ENCODE data around the gene ADAMTS17.

ADAMTS17 gene

DNA sequence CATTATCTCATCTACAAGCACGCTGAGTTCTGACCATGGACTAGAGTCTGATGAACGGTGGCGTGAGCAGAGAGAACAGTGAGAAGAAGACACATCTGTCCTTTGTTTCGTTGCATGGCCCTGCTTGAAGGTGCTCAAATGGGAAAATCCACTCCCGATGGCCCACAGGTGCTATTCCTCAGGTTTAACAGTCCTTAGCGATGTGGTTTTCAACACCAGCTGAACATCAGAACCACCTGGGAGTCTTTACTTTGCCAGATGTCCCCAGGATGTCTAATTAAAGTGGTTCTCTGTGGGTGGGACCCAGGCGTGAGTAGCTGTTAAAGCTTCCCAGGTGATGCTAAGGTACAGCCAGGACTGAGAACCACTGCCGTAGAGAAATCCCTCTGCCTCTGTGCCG is 13.0 kb downstream of the ADAMTS17 start:
- TF ChIP-seq, protein P1, sequence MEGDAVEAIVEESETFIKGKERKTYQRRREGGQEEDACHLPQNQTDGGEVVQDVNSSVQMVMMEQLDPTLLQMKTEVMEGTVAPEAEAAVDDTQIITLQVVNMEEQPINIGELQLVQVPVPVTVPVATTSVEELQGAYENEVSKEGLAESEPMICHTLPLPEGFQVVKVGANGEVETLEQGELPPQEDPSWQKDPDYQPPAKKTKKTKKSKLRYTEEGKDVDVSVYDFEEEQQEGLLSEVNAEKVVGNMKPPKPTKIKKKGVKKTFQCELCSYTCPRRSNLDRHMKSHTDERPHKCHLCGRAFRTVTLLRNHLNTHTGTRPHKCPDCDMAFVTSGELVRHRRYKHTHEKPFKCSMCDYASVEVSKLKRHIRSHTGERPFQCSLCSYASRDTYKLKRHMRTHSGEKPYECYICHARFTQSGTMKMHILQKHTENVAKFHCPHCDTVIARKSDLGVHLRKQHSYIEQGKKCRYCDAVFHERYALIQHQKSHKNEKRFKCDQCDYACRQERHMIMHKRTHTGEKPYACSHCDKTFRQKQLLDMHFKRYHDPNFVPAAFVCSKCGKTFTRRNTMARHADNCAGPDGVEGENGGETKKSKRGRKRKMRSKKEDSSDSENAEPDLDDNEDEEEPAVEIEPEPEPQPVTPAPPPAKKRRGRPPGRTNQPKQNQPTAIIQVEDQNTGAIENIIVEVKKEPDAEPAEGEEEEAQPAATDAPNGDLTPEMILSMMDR (IDR thresholded peaks at IDR 0.05; ENCODE audit: borderline replicate concordance, insufficient read depth, low read depth, low read length): no peak

DNA sequence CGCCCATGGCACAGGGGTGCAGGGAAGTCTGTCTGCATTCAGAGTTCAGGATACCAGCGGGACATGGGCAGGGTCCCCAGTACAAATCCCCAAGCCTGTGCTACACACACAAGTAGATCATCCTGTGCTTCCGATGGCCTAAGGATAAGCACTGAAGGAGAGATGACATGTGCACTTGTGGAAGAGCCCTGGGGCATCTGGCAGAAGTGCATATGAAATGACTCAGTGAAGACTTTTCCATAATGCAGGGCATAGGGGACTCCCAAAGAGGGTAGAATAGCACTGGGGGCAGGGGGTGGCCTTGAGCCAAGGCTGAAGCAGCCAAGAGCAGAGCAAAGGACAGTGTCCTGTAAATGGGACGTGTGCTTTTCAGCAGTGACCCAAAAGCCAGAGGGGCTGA is 22.9 kb downstream of the ADAMTS17 start:
- TF ChIP-seq, protein P1 (IDR thresholded peaks at IDR 0.05; ENCODE audit: borderline replicate concordance, insufficient read depth, low read depth, low read length): no peak
- H3K4me3 ChIP-seq (ENCODE audit: low read depth, low read length): no peak overlapping the region

More for the DNA sequence above, 13.0 kb downstream of the ADAMTS17 start:
- H3K4me3 ChIP-seq (ENCODE audit: low read depth, low read length): no peak overlapping the region

DNA sequence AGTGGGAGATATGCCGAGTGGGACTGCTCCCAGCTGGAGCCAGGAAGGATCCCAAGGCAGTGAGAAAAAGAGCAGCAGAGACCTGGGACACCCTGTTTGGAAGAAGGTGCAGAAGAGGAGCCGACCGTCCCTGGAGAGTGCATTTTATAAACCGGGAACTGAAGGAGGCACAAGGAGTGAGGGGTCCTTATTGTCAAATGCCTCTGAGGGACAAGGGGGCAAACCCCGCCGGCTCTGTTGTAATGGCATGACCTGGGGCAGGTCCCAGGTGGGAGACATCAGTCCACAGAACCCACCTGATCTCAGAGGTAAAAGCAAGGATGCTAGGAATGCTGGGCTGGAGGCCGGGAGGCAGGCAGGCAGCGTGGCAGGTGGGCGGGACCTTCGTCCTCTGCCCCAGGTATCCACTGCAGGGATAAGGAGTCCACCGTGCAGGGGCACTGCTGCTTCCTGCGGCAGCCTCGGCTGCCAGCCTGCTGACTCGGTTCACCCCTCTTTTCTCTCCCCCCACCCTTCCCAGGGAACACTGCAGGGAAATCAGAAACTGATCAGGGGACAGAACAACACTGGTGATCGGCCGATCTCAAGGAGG is 26.9 kb downstream of the ADAMTS17 start:
- TF ChIP-seq, protein P1 (IDR thresholded peaks at IDR 0.05; ENCODE audit: borderline replicate concordance, insufficient read depth, low read depth, low read length): no peak
- no peak overlapping the region for H3K4me3 ChIP-seq (ENCODE audit: low read depth, low read length)

DNA sequence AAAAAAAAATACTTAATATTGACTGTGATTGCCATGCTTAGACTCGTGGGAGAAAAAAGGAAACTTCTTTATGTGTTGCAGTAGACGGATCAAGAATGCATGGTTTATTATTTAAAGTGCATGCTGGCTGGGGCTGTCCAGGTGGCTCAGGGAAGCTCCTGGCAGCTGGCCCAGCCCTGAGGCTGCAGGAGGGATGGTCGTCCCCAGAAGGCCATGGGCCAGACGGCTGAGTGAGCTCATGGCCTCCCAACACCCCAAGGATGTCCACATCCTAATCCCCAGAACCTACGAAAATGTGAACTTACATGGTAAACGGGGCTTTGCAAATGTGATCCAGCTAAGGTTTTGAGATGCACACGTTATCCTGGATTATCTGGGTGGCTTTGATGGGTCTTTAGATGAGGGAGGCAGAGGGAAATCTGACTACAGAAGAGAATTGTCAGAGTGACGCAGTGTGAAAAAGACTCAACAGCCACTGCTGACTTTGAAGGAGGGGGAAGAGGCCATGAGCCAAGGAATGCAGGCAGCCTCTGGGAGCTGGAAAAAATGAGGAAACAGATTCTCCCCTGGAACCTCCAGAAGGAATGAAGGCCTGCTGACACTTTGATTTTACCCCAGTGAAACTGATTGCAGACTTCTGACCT is 29.8 kb downstream of the ADAMTS17 start:
- TF ChIP-seq, protein P1 (IDR thresholded peaks at IDR 0.05; ENCODE audit: borderline replicate concordance, insufficient read depth, low read depth, low read length): no peak
- no peak overlapping the region for H3K4me3 ChIP-seq (ENCODE audit: low read depth, low read length)

DNA sequence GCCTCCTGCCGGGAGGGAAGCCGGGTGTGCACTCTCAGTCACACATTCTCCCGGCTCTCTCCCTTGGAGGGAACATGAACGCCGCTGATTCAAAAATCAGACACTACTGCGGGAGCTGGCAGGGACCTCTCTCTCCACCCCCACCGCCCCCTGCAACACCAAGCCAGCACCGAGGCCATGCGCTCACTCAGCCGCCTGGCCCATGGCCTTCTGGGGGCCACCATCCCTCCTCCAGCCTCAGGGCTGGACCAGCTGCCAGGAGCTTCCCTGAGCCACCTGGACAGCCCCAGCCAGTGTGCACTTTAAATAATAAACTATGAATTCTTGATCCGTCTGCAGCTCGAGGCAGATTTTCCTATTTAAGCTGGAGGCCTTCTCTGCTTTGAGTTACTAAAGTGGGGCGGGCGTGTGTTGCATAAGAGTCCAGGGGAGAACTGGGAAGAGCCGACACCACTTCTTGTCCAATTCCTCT is 30.6 kb downstream of the ADAMTS17 start:
- no peak overlapping the region for H3K4me3 ChIP-seq (ENCODE audit: low read depth, low read length)
- TF ChIP-seq, protein P1 (IDR thresholded peaks at IDR 0.05; ENCODE audit: borderline replicate concordance, insufficient read depth, low read depth, low read length): no peak

DNA sequence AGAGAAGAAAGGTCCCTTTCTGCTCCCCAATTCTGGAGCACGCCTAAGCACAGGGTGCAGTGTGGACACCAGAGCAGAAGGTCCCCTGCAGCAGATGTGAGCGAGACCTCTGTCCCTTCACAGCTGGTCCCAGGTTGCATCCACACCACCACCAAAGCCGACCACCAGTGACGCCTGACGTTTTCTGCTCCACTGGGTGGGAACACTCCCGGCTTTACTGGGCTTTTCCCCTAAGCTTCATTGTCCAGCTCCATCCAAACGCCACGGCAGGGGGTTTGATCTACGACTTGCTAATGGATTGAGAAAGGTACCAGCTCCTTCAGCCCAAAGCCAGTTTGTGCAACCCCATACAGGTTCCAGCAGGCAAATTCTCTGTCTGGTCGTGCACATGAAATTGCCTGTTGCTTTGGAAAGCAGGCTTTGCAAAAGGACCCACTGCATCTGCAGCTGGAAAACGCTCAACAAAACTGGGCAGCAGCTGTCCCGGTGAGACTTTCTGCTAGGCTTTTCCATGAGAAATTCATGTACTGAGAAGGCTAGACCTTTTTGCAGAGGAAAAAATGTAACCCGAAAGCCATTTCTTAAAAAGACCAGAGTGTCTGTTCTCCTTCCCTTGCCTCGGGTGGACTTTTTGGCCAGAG is 31.1 kb downstream of the ADAMTS17 start:
- H3K4me3 ChIP-seq (ENCODE audit: low read depth, low read length): no peak overlapping the region
- TF ChIP-seq, protein P1 (IDR thresholded peaks at IDR 0.05; ENCODE audit: borderline replicate concordance, insufficient read depth, low read depth, low read length): no peak

Measured in GM12875 (cell line).